ENCODE measurements around the gene FAM83G.
"Not testable (repeated sequence)": the region's sequence is repeated elsewhere in the genome, so short reads cannot be mapped to it uniquely, and the experiment has no call there.

The FAM83G gene

GRCh38 chr17:18954321-18954720 is 50.2 kb downstream of the FAM83G start:
- DNase-seq (ENCODE audit: low read depth), result no peak

GRCh38 chr17:18953231-18953728 is 51.3 kb downstream of the FAM83G start:
- no peak for DNase-seq (ENCODE audit: low read depth)

GRCh38 chr17:18951941-18952842 is 52.4 kb downstream of the FAM83G start, which contains the start of gene SLC5A10:
Gene SLC5A10, plus strand, starts transcription at chr17:18952165. Its CDS starts 41 bp downstream, at chr17:18952206.
- DNase-seq (ENCODE audit: low read depth), result no peak

- DNase-seq (ENCODE audit: low read depth), result no peak
These were observed 53.3 kb downstream of the FAM83G start for GRCh38 chr17:18950944-18951905.

GRCh38 chr17:18950346-18950745 is 54.2 kb downstream of the FAM83G start:
- no peak for DNase-seq (ENCODE audit: low read depth)

DNA sequence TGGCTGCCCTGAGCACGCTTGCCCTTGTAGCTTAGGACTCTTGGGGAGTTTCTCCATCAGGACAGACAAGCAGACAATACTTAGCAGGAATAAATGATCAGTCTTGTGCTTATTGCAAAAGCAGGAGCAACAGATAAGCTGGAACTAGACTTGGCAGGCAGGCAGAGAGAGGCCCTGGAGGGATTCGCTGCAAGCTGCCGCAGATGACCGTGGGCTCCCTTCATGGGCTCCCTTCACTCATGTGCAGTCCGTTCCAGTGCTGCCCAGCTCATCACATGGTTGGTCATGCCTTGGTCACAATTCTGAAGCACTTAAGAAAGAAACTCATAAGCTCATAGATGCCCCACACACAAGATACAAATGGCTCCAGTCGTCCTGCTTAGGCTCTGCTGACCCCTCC is 55.0 kb downstream of the FAM83G start:
- no peak for DNase-seq (ENCODE audit: low read depth)

DNA sequence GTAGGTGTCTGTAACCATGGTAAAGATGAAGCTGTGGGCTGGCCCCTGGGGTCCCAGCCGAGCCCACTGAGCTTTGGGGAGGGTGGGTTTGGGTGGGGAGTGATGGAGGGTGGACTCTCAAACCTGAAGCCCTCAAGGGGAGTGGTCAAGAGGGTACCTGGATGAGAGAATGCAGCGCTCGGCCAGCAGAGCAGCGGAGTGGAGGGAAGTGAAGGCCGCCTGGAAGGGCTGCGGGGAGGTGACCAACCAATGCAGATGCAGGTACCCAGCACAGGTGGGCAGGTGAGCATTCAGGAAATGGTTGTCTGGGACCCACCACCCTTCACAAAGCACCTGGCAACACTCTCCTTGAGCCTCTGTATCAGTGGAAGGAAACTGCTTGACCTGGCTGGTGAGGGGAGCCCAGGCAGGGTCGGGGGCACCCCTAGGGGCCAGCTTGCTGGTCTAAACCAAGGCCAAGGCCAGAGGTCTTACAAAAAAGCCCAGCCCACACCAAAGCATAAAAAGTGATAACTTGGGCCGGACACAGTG is 56.0 kb downstream of the FAM83G start:
- DNase-seq (ENCODE audit: low read depth), result no peak

GRCh38 chr17:18947866-18948265 is 56.7 kb downstream of the FAM83G start:
- no peak for DNase-seq (ENCODE audit: low read depth)

- no peak for DNase-seq (ENCODE audit: low read depth)
These were observed 58.0 kb downstream of the FAM83G start for GRCh38 chr17:18946536-18946935.

DNA sequence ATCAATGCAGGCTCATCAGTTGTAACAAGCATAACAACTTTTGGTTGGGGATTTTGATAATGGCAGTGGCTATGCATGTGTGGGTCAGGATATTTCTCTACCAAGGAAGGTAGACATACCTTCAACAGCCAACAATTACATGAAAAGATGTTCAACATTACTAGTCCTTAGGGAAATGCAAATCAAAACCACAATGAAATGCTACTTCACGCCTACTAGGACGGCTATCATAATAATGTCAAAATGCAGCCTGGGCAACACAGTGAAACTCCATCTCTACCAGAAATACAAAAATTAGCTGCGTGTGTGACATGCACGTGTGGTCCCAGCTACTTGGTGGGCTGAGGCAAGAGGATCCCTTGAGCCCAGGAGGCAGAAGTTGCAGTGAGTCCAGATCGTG is 59.9 kb downstream of the FAM83G start:
- DNase-seq (ENCODE audit: low read depth), result no peak

DNA sequence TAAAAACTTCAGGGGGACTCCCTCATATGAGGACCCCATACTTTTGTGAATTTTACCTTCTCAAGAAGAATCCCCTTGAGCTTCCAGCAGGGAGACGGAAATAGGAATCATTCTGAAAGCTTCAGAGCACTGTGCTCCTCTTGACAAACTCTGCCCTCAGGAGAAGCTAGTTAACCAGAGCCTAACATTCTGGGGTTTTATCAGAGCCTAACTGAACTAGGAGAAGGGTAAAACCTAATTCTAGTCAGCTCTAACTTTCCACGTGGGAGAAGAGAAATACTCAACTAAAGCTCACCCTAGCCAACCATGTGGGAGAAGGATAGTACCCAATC is 65.9 kb downstream of the FAM83G start:
- DNase-seq (ENCODE audit: low read depth), result no peak

DNA sequence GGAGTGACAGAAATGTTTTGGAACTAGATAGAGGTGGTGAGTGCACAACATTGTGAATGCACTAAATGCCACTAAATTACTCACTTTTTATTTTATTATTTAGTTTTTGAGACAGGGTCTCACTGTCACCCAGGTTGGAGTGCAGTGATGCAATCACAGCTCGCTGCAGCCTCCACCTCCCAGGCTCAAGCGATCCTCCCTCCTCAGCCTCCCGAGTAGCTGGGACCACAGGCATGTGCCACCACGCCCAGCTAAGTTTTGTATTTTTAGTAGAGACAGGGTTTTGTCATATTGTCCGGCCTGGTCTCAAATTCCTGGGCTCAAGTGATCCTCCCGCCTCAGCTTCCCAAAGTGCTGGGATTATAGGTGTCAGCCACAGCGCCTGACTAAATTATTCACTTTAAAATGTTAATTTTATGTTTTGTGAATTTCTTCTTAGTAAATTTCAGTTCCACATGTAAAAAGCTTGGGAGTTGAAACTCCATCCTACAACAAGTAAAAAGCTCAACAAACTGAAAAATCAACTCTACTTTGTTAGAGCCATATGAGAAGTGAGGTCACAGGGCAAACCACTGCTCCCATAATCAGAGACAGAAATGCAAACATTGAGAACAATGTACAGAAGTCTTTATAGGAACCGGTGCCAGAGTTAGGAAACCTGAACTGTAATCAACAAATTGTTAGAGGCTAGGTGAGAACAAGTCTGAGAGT is 66.4 kb downstream of the FAM83G start:
- no peak for DNase-seq (ENCODE audit: low read depth)

DNA sequence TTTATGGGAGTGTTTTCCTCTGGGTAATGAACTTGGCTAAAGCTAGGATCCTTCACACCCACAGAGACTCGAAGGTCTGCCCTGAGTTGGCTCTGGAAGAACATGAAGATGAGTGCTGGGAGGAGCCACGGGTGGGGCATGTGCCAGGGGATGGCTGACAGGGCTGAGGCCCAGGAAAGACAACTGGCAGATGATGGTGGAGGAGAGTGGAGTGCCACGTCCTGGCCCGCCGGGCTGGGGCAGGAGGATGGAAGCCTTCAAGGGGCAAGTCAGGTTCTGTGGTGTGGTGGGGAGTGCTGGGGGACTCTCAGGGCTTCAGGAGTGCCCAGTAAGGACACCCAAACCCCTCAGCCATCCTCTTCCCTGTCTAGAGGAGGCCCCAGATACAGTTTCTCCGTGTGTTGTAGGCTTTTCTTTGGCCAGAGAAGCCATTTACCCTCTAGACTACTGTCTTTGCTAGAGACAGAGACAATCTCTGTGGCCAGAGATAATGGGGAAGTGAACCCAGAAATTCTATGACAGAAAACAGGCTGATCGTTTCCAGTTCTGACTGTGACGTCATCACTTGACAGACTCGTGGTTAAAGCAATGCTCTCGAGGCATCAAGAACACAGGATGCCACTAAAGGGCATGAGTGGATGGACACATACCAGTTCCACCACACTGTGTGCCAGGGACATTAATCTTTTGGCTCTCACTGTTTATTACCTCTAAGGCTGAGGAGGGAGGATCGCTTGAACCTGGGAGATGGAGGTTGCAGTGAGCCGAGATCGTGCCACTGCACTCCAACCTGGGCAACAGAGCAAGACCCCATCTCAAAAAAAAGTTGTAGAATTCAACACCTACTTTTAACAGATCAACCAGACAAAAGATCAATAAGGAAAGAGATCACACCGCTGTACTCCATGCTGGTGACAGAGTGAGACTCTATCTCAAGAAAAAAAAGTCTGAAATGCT is 71.2 kb downstream of the FAM83G start:
- no peak for DNase-seq (ENCODE audit: low read depth)

DNA sequence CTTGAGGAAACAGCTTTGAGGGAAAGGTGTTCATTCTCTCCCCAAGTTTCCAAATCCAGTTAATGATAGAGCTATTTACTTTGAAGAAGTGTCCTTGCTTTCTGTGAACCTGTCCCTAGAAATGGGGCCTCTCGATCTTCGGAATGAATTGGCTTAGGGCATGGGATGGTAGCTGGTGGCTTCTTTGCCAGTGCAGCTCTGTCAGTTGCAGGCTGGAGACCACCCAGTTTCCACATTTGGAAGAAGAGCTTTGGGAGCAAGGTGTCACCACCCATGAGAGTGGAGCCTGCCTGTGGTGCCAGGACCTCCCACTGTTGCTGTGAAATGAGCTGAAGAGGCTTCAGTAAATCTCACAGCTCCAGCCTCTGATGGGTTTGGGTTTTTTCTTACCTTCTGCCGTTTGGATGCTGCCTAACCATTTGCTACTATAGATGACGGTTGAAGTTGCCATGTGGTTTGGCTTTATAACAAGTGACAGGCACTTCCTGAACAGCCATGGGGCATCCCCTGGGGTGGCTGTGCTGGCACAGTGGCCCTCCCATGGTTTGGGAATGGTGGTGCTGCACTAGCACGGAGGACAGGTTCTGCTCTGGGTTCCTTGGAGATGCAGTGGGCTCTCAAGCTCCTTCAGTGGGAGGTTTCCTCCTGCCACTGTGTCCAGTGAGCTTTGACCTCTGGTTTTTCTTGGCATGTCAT is 72.1 kb downstream of the FAM83G start:
- DNase-seq (ENCODE audit: low read depth), result no peak

GRCh38 chr17:18928628-18929125 is 75.9 kb downstream of the FAM83G start:
- DNase-seq (ENCODE audit: low read depth), result no peak

DNA sequence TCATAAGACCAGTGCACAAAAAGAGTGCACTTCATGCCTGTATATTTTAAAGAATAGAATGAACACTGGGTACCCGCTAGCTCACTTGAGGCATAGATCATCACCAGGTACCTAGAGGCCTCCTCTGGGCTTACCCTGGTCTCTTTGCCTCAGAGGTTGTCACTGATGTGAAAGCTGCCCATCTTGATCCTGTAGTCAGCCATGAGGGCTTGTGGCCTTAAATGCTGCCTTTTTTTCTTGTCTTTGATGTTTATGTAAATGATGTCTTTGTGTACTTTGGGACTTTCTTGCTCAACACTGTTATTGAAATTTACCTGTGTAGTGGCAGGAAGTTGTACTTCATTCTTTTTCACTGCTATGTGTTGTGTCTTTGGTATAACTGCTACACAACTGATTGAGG is 79.4 kb downstream of the FAM83G start:
- no peak for DNase-seq (ENCODE audit: low read depth)

- DNase-seq (ENCODE audit: low read depth), result not testable (repeated sequence)
These were observed 82.0 kb downstream of the FAM83G start for GRCh38 chr17:18922596-18922995.

DNA sequence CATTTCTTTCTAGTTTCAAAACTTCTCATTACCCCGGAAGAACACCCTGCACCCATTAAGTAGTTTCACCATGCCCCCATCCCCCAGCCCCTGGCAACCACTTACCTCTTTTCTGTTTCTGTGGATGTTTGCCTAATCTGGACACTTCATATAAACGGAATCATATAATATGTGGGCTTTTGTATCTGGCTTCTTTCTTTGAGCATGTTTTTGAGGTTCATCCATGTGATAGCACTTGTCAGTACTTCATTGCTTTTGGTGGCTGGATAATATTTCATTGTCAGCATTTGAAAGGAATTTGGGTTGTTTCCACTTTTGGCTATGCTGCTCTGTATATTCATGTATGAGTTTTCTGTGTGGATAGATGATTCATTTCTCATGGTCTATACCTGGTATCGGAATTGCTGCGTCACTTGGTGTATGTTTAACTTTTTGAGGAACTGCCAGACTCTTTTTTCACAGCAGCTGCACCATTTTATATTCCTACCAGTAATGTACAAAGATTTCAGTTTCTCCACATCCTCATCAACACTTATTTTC is 82.6 kb downstream of the FAM83G start:
- DNase-seq (ENCODE audit: low read depth), result no peak

DNA sequence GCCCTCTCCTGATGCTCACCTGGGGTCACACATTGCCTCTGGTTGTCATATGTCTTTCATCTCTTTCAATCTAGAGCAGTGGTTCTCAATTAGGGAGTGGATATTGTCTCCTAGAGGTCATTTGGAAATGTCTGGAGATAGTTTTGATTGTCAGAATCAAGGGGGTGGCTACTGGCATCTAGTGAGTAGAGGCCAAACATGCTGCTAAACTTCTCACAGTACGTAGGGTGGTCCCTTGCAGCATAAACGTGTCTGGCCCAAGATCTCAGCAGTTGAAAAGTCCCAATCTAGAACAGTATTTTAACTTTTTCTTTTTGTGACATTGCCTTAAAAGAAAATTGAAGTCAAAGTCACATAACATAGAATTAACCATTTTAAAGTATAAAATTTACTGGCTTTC is 83.1 kb downstream of the FAM83G start:
- no peak for DNase-seq (ENCODE audit: low read depth)

Data from activated T-cell treated with anti-CD3 and anti-CD28 coated beads for 24 hours (primary cell).